Measurements from ENCODE around the gene SLC24A5.

GRCh38 chr15:48186271-48186670 lies 65.5 kb downstream of the SLC24A5 start:
- TF ChIP-seq CTCF (IDR thresholded peaks at IDR 0.05; ENCODE audit: extremely low read depth in 1 of 2, insufficient read depth in 1 of 2, low read depth in 1 of 2, low read length in 2 of 2) (no peak), EZH2 (IDR thresholded peaks at IDR 0.05; ENCODE audit: borderline replicate concordance, low read depth, low read length, severe bottlenecking) (no peak), POLR2A (IDR thresholded peaks at IDR 0.05; ENCODE audit: low read depth, low read length) (no peak), MYC (IDR thresholded peaks at IDR 0.05; ENCODE audit: low read depth, low read length) (no peak), JUN (IDR thresholded peaks at IDR 0.05; ENCODE audit: borderline replicate concordance, insufficient read depth, insufficient read length, low read depth) (no peak), GATA2 (IDR thresholded peaks at IDR 0.05; ENCODE audit: insufficient read depth, insufficient read length, low read depth, low read length) (no peak), POLR2AphosphoS5 (IDR thresholded peaks at IDR 0.05; ENCODE audit: insufficient read depth, low read depth, low read length) (no peak), MAX (IDR thresholded peaks at IDR 0.05; ENCODE audit: insufficient read depth, insufficient read length) (no peak), FOS (IDR thresholded peaks at IDR 0.05; ENCODE audit: borderline replicate concordance, insufficient read depth, low read length) (no peak)

Data from endothelial cell of umbilical vein (primary cell).